Spinal cord (tissue), 10 donors: ENCODE results near the gene CPS1. TPM values are rescaled to one million over a fixed set of nuclear protein-coding genes. Genes with fewer than 3 reads are reported as not detected.

ENCODE experiments used
- DNase-seq, 6 donors: peaks; one replicate each; pipeline versions ENCODE4 v3.0.0 to v3.0.0-alpha.2; 2013 to 2015; ENCODE audit warnings: low spot score in 6 of 6, low read depth in 4 of 6
- H3K27ac ChIP-seq: one replicate; pipeline ENCODE4 v1.5.1; 2013; ENCODE audit warnings: low read depth, low read length, control low read depth
- H3K27me3 ChIP-seq: one replicate; pipeline ENCODE4 v1.6.1; 2013; ENCODE audit warnings: low read length; ENCODE audit not compliant: control insufficient read depth, insufficient read depth
- H3K36me3 ChIP-seq: one replicate; pipeline ENCODE4 v1.6.1; 2013; ENCODE audit warnings: low read length; ENCODE audit not compliant: control insufficient read depth, insufficient read depth
- H3K4me1 ChIP-seq: one replicate; pipeline ENCODE4 v1.6.1; 2013; ENCODE audit warnings: low read length; ENCODE audit not compliant: control insufficient read depth, insufficient read depth
- H3K4me3 ChIP-seq: one replicate; pipeline ENCODE4 v1.5.1; 2013; ENCODE audit warnings: low read depth, low read length, control low read depth
- H3K9me3 ChIP-seq: one replicate; pipeline ENCODE4 v1.6.1; 2013; ENCODE audit warnings: low read length; ENCODE audit not compliant: control insufficient read depth, insufficient read depth
- WGBS: methylation state at CpG from one replicate; pipeline ENCODE4 v1.1.5; 2013; ENCODE audit warnings: missing lambda C conversion rate; ENCODE audit not compliant: insufficient coverage; 5-methylcytosine and 5-hydroxymethylcytosine counted together
- polyA plus RNA-seq, 2 donors: library from polyadenylated mRNA; unstranded; fragments of 120-200 nt; gene quantifications; one replicate each; pipeline ENCODE4 v1.2.1, GENCODE V29; 2013; ENCODE audit not compliant: insufficient read length in 2 of 2
- total RNA-seq, 2 donors: library from RNA; depleted of rRNA in 1 of 2; stranded (reverse); fragments of 120-200 nt in 1 of 2; fragments of >200 nt in 1 of 2; gene quantifications; one replicate each; pipeline versions ENCODE4 v1.2.3 to v1.2.4, GENCODE V29; 2013 to 2014
- donor health status: healthy.

Gene CPS1
- total and polyA plus RNA-seq, 4 donors: 3.0 to 15.6 (median 5.8) TPM

GRCh38 chr2:210657874-210658273 is 101.5 kb downstream of the CPS1 start:
- DNase-seq: peak in 2 of 6 donors; percentile 4 to 45
- H3K27ac ChIP-seq: no peak overlapping the region
- H3K27me3 ChIP-seq: no peaks in the 10 kb centered on the region
- peaks cover 1% of the 10 kb centered on the region for H3K9me3 ChIP-seq
- no peak overlapping the region for H3K4me3 ChIP-seq
- no peaks in the 10 kb centered on the region for H3K36me3 ChIP-seq
- WGBS: no CpG with 5 or more reads among the region's 1 CpG
- no peaks in the 10 kb centered on the region for H3K4me1 ChIP-seq

GRCh38 chr2:210660751-210661150 is 104.4 kb downstream of the CPS1 start:
- DNase-seq: no peak
- Histone ChIP-seq H3K4me1 (peaks cover 4% of the 10 kb centered on the region), H3K27me3 (no peaks in the 10 kb centered on the region), H3K4me3 (no peak overlapping the region), H3K27ac (no peak overlapping the region), H3K9me3 (peaks cover 1% of the 10 kb centered on the region), H3K36me3 (no peaks in the 10 kb centered on the region)

- peaks cover 4% of the 10 kb centered on the region for H3K4me1 ChIP-seq
- DNase-seq: peak in 1 of 6 donors; percentile 51
- H3K27ac ChIP-seq: no peak overlapping the region
- peaks cover 1% of the 10 kb centered on the region for H3K9me3 ChIP-seq
- H3K4me3 ChIP-seq: no peak overlapping the region
- no peaks in the 10 kb centered on the region for H3K36me3 ChIP-seq
- no peaks in the 10 kb centered on the region for H3K27me3 ChIP-seq
- WGBS: no CpG with 5 or more reads among the region's 1 CpG
These were observed 106.2 kb downstream of the CPS1 start for GRCh38 chr2:210662560-210662959.

- H3K27me3 ChIP-seq: no peaks in the 10 kb centered on the region
- H3K9me3 ChIP-seq: peaks cover 1% of the 10 kb centered on the region
- H3K27ac ChIP-seq: peak overlapping the region; percentile 54
- H3K4me1 ChIP-seq: peaks cover 4% of the 10 kb centered on the region
- no peaks in the 10 kb centered on the region for H3K36me3 ChIP-seq
- peak; percentile 35 to 86 (median 51) for DNase-seq
- no peak overlapping the region for H3K4me3 ChIP-seq
- WGBS: no CpG with 5 or more reads among the region's 3 CpGs
These were observed 107.3 kb downstream of the CPS1 start for GRCh38 chr2:210663631-210664089.

GRCh38 chr2:210667711-210668110 is 111.3 kb downstream of the CPS1 start:
- peak in 1 of 6 donors; percentile 92 for DNase-seq
- H3K9me3 ChIP-seq: no peaks in the 10 kb centered on the region
- no peaks in the 10 kb centered on the region for H3K36me3 ChIP-seq
- H3K27ac ChIP-seq: no peak overlapping the region
- H3K4me1 ChIP-seq: peaks cover 4% of the 10 kb centered on the region
- WGBS: no CpG with 5 or more reads among the region's 5 CpGs
- no peaks in the 10 kb centered on the region for H3K27me3 ChIP-seq
- no peak overlapping the region for H3K4me3 ChIP-seq

- Histone ChIP-seq H3K27ac (no peak overlapping the region), H3K27me3 (no peaks in the 10 kb centered on the region), H3K9me3 (no peaks in the 10 kb centered on the region), H3K4me1 (no peaks in the 10 kb centered on the region), H3K36me3 (no peaks in the 10 kb centered on the region), H3K4me3 (no peak overlapping the region)
- no CpG with 5 or more reads among the region's 3 CpGs for WGBS
- DNase-seq: peak in 2 of 6 donors; percentile 24 to 35
These were observed 114.7 kb downstream of the CPS1 start for GRCh38 chr2:210671065-210671464.

- no peaks in the 10 kb centered on the region for H3K4me1 ChIP-seq
- H3K36me3 ChIP-seq: no peaks in the 10 kb centered on the region
- H3K9me3 ChIP-seq: no peaks in the 10 kb centered on the region
- no peak overlapping the region for H3K4me3 ChIP-seq
- no CpG with 5 or more reads among the region's 1 CpG for WGBS
- no peak for DNase-seq
- H3K27ac ChIP-seq: no peak overlapping the region
- H3K27me3 ChIP-seq: no peaks in the 10 kb centered on the region
These were observed 116.7 kb downstream of the CPS1 start for GRCh38 chr2:210673117-210673516.

- H3K27ac ChIP-seq: no peak overlapping the region
- H3K27me3 ChIP-seq: no peaks in the 10 kb centered on the region
- no peaks in the 10 kb centered on the region for H3K36me3 ChIP-seq
- DNase-seq: no peak
- H3K4me1 ChIP-seq: no peaks in the 10 kb centered on the region
- H3K4me3 ChIP-seq: no peak overlapping the region
- H3K9me3 ChIP-seq: no peaks in the 10 kb centered on the region
- no CpG with 5 or more reads among the region's 3 CpGs for WGBS
These were observed 119.7 kb downstream of the CPS1 start for GRCh38 chr2:210676067-210676466.

- Histone ChIP-seq H3K36me3 (no peaks in the 10 kb centered on the region), H3K27ac (no peak overlapping the region), H3K4me1 (no peaks in the 10 kb centered on the region), H3K27me3 (no peaks in the 10 kb centered on the region), H3K9me3 (no peaks in the 10 kb centered on the region), H3K4me3 (no peak overlapping the region)
- peak in 1 of 6 donors; percentile 60 for DNase-seq
These were observed 125.1 kb downstream of the CPS1 start for GRCh38 chr2:210681491-210681890.

- Histone ChIP-seq H3K4me3 (no peak overlapping the region), H3K36me3 (no peaks in the 10 kb centered on the region), H3K27ac (no peak overlapping the region), H3K9me3 (no peaks in the 10 kb centered on the region), H3K4me1 (no peaks in the 10 kb centered on the region), H3K27me3 (no peaks in the 10 kb centered on the region)
- DNase-seq: no peak
- 65% methylated on average over 2 of the region's 3 CpGs for WGBS
These were observed 130.0 kb downstream of the CPS1 start for GRCh38 chr2:210686401-210686800.
